Measurements from ENCODE around the gene SENP1. TPM values are rescaled to one million over a fixed set of nuclear protein-coding genes. Genes with fewer than 3 reads are reported as not detected.

Gene SENP1
- total and polyA plus RNA-seq, 2 of the 13 experiments (the other 11 are each of a cell fraction or from before 2014, with no cell fraction given): 14.0 to 20.2 TPM

GRCh38 chr12:48105867-48106680 lies at the start of gene SENP1 (continued):
- no peak for TF ChIP-seq USF2 (IDR thresholded peaks at IDR 0.05; ENCODE audit: low read depth, low read length)
- peak; percentile 18; the same call in 1 of the 2 replicates for TF ChIP-seq USF2 (CRISPR knock-in tag; IDR thresholded peaks at IDR 0.05; ENCODE audit: borderline replicate concordance)
- peak; percentile 72; the same call in 1 of the 2 replicates for TF ChIP-seq ZNF546 (CRISPR knock-in tag; conservative IDR thresholded peaks at IDR 0.05)
- peak; percentile 98 for TF ChIP-seq KDM5A (IDR thresholded peaks at IDR 0.05; ENCODE audit: borderline replicate concordance, low read length)
- peak; percentile 97 for TF ChIP-seq ZSCAN25 (CRISPR knock-in tag; IDR thresholded peaks at IDR 0.05)
- no peak for TF ChIP-seq RBM22 (optimal IDR thresholded peaks at IDR 0.05; ENCODE audit: low read length)
- TF ChIP-seq ZMAT5 (CRISPR knock-in tag; IDR thresholded peaks at IDR 0.05; ENCODE audit: borderline replicate concordance, low read depth): no peak
- TF ChIP-seq, protein P1, sequence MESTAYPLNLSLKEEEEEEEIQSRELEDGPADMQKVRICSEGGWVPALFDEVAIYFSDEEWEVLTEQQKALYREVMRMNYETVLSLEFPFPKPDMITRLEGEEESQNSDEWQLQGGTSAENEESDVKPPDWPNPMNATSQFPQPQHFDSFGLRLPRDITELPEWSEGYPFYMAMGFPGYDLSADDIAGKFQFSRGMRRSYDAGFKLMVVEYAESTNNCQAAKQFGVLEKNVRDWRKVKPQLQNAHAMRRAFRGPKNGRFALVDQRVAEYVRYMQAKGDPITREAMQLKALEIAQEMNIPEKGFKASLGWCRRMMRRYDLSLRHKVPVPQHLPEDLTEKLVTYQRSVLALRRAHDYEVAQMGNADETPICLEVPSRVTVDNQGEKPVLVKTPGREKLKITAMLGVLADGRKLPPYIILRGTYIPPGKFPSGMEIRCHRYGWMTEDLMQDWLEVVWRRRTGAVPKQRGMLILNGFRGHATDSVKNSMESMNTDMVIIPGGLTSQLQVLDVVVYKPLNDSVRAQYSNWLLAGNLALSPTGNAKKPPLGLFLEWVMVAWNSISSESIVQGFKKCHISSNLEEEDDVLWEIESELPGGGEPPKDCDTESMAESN (CRISPR knock-in tag; conservative IDR thresholded peaks at IDR 0.05): peak; percentile 58; the same call in 1 of the 2 replicates
- TF ChIP-seq ZNF121 (CRISPR knock-in tag; IDR thresholded peaks at IDR 0.05): 0 out of 2 replicates have a peak, but pooled peaks have one; percentile 22
- no peak for TF ChIP-seq ZFP36L1 (CRISPR knock-in tag; IDR thresholded peaks at IDR 0.05)
- TF ChIP-seq ZNF609 (CRISPR knock-in tag; IDR thresholded peaks at IDR 0.05; ENCODE audit: borderline replicate concordance): 0 out of 2 replicates have a peak, but pooled peaks have one; percentile 40
- TF ChIP-seq, protein P2, sequence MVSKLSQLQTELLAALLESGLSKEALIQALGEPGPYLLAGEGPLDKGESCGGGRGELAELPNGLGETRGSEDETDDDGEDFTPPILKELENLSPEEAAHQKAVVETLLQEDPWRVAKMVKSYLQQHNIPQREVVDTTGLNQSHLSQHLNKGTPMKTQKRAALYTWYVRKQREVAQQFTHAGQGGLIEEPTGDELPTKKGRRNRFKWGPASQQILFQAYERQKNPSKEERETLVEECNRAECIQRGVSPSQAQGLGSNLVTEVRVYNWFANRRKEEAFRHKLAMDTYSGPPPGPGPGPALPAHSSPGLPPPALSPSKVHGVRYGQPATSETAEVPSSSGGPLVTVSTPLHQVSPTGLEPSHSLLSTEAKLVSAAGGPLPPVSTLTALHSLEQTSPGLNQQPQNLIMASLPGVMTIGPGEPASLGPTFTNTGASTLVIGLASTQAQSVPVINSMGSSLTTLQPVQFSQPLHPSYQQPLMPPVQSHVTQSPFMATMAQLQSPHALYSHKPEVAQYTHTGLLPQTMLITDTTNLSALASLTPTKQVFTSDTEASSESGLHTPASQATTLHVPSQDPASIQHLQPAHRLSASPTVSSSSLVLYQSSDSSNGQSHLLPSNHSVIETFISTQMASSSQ (IDR thresholded peaks at IDR 0.05; ENCODE audit: low read depth): no peak
- TF ChIP-seq, protein P2 (CRISPR knock-in tag; IDR thresholded peaks at IDR 0.05; ENCODE audit: borderline replicate concordance): peak; percentile 36; the same call in 1 of the 2 replicates
- peak; percentile 94 for TF ChIP-seq KDM2A (CRISPR knock-in tag; IDR thresholded peaks at IDR 0.05; ENCODE audit: borderline replicate concordance, low read depth)

Data from HepG2 (cell line).